ENCODE data around the gene PBOV1.

GRCh38 chr6:138240476-138241245 is 22.4 kb upstream of the PBOV1 start:
- TF ChIP-seq CTCF (IDR thresholded peaks at IDR 0.05; ENCODE audit: insufficient read depth, low read length, poor library complexity, severe bottlenecking) = no peak
- no peak for TF ChIP-seq EZH2phosphoT487 (conservative IDR thresholded peaks at IDR 0.05; ENCODE audit: low read length)
